Skeletal muscle satellite cell (primary cell): ENCODE measurements around the gene GCNT4.

Source experiments
- H3K27me3 ChIP-seq: 2 replicates; pipeline ENCODE4 v1.7.0; 2013; ENCODE audit warnings: low read length; ENCODE audit not compliant: control insufficient read depth, insufficient read depth
- H3K36me3 ChIP-seq: 2 replicates; pipeline ENCODE4 v1.7.0; 2013; ENCODE audit warnings: mild to moderate bottlenecking, control low read depth, low read length; ENCODE audit not compliant: insufficient read depth
- H3K4me1 ChIP-seq: 2 replicates; pipeline ENCODE4 v1.7.0; 2013; ENCODE audit warnings: low read length; ENCODE audit not compliant: control insufficient read depth, insufficient read depth
- H3K4me2 ChIP-seq: 2 replicates; pipeline ENCODE4 v1.7.0; 2013; ENCODE audit warnings: mild to moderate bottlenecking, low read length
- H3K4me3 ChIP-seq: 2 replicates; pipeline ENCODE4 v1.7.0; 2013; ENCODE audit warnings: low read length
- H3K9ac ChIP-seq: 2 replicates; pipeline ENCODE4 v1.7.0; 2013; ENCODE audit warnings: mild to moderate bottlenecking, low read depth, low read length, moderate library complexity
- H3K9me3 ChIP-seq: replicated peaks from 2 replicates; pipeline ENCODE4 v1.7.0; 2013; ENCODE audit warnings: mild to moderate bottlenecking, control low read depth, low read length

GCNT4 gene

DNA sequence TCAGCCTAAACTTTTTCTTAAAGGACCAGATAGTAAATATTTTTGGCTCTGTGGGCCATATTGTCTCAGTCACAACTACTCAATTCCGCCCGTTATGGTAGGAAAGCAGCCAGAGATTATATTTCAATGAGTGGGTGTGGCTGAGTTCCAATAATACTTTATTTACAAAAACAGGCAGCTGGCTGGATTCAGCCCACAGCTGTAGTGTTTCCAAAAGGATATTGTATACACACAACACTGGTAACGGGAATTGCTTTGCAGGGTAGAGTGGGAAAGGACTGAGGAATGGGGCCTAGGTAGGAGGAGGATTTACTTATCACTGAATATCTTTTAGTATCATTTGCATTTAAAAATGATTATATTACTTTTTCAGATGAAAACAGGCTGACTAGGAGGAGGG, 21.0 kb downstream of the GCNT4 start:
- no peaks in the 10 kb centered on the region for H3K36me3 ChIP-seq
- no peaks in the 10 kb centered on the region for H3K9me3 ChIP-seq
- H3K4me2 ChIP-seq = no peak overlapping the region
- H3K9ac ChIP-seq = no peak overlapping the region
- no peak overlapping the region for H3K4me3 ChIP-seq
- H3K4me1 ChIP-seq = no peaks in the 10 kb centered on the region
- peaks cover 8% of the 10 kb centered on the region for H3K27me3 ChIP-seq

- Histone ChIP-seq H3K36me3 (no peaks in the 10 kb centered on the region), H3K4me1 (no peaks in the 10 kb centered on the region), H3K4me2 (no peak overlapping the region), H3K9ac (no peak overlapping the region), H3K4me3 (no peak overlapping the region), H3K27me3 (peaks cover 8% of the 10 kb centered on the region), H3K9me3 (no peaks in the 10 kb centered on the region)
Measured at GRCh38 chr5:75028090-75028489, 24.3 kb downstream of the GCNT4 start.

DNA sequence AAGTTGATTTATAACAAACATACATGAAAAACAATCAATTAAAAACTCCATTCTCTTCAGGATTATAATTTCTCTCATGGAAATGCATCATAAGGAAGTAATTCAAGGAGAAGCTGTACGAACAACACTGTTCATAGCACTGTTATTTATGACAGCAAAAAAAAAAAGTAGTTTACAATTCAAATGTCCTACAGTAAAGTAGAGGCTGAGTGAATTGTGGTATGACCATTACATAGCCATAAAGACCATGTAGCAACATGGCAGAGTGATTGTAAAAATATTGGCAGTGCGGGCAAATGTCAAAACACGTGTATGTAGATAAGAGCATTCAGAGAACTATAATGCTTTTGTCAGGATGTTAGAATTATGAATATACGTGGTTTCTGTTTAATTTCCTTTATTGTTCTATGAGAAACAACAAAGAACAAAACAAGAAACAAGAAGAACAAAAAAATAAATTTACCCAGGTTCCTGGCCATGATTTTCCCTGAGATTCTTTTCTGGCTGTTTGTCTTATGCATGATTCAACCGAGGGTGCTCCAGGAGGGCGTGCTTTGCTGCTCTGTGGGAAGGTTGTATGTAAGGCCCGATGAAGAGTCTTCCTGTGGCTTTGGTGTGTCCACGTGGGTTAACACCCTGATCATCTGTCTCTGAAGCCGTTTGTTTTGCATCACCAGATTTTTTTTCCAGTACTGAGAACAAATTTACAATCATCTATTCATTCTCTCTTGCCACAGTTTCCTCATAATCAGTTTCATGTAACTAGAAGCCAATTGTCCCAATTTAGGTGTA, 28.8 kb downstream of the GCNT4 start:
- H3K27me3 ChIP-seq = peaks cover 12% of the 10 kb centered on the region
- H3K4me3 ChIP-seq = no peak overlapping the region
- H3K36me3 ChIP-seq = no peaks in the 10 kb centered on the region

GRCh38 chr5:75021800-75022199, 30.6 kb downstream of the GCNT4 start:
- H3K4me2 ChIP-seq = no peak overlapping the region
- H3K27me3 ChIP-seq = peaks cover 6% of the 10 kb centered on the region
- no peak overlapping the region for H3K4me3 ChIP-seq
- H3K4me1 ChIP-seq = no peaks in the 10 kb centered on the region
- H3K36me3 ChIP-seq = no peaks in the 10 kb centered on the region
- H3K9me3 ChIP-seq = no peaks in the 10 kb centered on the region
- H3K9ac ChIP-seq = no peak overlapping the region

More for the DNA sequence above, 28.8 kb downstream of the GCNT4 start:
- H3K9me3 ChIP-seq = no peaks in the 10 kb centered on the region
- H3K4me2 ChIP-seq = no peak overlapping the region
- no peak overlapping the region for H3K9ac ChIP-seq
- no peaks in the 10 kb centered on the region for H3K4me1 ChIP-seq

DNA sequence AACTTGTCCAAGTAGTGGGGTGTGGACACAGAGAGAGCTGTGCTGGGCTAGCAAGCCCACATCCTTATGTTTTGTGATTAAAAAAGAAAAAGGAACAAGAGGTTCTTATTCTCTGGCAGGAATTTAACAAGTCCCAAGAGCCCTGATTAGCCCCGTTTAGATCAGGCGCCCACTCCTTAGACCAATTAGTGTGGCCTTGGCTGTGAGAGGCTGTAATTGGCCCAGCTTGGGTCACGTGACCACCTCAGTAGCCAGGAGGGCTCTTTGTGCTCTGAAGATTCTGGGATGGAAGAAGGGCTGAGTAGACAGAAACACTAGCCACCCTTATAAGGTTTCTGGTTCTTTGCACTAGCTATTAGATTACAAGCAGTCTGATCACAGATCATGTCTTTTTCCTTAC, 31.1 kb downstream of the GCNT4 start:
- H3K4me3 ChIP-seq = no peak overlapping the region
- no peak overlapping the region for H3K9ac ChIP-seq
- no peaks in the 10 kb centered on the region for H3K36me3 ChIP-seq
- peaks cover 6% of the 10 kb centered on the region for H3K27me3 ChIP-seq
- H3K4me2 ChIP-seq = no peak overlapping the region
- no peaks in the 10 kb centered on the region for H3K9me3 ChIP-seq
- no peaks in the 10 kb centered on the region for H3K4me1 ChIP-seq

GRCh38 chr5:75020016-75020656, 32.2 kb downstream of the GCNT4 start:
- H3K27me3 ChIP-seq = peaks cover 6% of the 10 kb centered on the region
- H3K4me3 ChIP-seq = no peak overlapping the region
- H3K4me2 ChIP-seq = no peak overlapping the region
- no peak overlapping the region for H3K9ac ChIP-seq
- no peaks in the 10 kb centered on the region for H3K4me1 ChIP-seq
- H3K36me3 ChIP-seq = no peaks in the 10 kb centered on the region
- H3K9me3 ChIP-seq = no peaks in the 10 kb centered on the region

- H3K4me2 ChIP-seq = no peak overlapping the region
- H3K36me3 ChIP-seq = no peaks in the 10 kb centered on the region
- no peaks in the 10 kb centered on the region for H3K9me3 ChIP-seq
- no peak overlapping the region for H3K9ac ChIP-seq
- no peaks in the 10 kb centered on the region for H3K4me1 ChIP-seq
- peaks cover 6% of the 10 kb centered on the region for H3K27me3 ChIP-seq
- H3K4me3 ChIP-seq = no peak overlapping the region
Measured at GRCh38 chr5:75018805-75019587, 33.4 kb downstream of the GCNT4 start.

DNA sequence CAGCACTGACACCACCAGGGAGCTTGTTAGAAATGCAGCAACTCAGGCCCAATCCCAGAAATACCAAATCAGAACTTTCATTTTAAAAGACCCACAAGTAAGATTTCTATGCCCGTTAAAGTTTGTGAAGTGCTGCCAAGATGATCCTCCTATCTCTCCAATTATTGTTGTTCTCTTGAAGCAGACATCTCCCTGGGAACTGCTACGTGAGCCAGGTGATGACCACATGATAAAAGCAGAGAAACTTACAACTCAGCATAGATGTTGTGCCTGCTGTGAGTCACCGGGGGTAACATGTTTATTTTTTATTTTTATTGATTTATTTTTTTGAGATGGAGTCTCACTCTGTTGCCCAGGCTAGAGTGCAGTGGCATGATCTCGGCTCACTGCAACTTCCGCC, 34.4 kb downstream of the GCNT4 start:
- H3K4me3 ChIP-seq = no peak overlapping the region
- H3K4me1 ChIP-seq = no peaks in the 10 kb centered on the region
- no peaks in the 10 kb centered on the region for H3K36me3 ChIP-seq
- H3K4me2 ChIP-seq = no peak overlapping the region
- peaks cover 6% of the 10 kb centered on the region for H3K27me3 ChIP-seq
- no peaks in the 10 kb centered on the region for H3K9me3 ChIP-seq
- no peak overlapping the region for H3K9ac ChIP-seq

DNA sequence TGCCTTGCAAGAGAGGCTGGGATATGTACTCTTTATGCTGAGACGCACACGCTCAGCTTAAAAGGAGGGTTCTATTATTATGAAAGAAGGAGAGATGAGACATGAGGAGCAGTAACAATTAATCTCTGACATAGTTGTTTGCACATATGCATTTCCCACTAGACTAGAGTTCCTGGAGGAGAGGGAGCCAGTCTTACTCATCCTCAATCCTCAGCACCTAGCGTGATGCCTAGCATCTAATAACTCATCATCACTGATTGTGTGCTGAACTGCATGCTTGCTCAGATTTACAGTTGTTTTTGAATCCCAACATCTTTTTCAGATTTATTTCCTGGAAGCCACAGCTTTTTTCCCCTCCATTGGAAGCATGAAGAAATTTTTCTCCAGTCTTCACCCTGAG, 35.5 kb downstream of the GCNT4 start:
- no peak overlapping the region for H3K9ac ChIP-seq
- no peaks in the 10 kb centered on the region for H3K9me3 ChIP-seq
- no peaks in the 10 kb centered on the region for H3K4me1 ChIP-seq
- no peaks in the 10 kb centered on the region for H3K36me3 ChIP-seq
- no peak overlapping the region for H3K4me2 ChIP-seq
- H3K4me3 ChIP-seq = no peak overlapping the region
- H3K27me3 ChIP-seq = no peaks in the 10 kb centered on the region

DNA sequence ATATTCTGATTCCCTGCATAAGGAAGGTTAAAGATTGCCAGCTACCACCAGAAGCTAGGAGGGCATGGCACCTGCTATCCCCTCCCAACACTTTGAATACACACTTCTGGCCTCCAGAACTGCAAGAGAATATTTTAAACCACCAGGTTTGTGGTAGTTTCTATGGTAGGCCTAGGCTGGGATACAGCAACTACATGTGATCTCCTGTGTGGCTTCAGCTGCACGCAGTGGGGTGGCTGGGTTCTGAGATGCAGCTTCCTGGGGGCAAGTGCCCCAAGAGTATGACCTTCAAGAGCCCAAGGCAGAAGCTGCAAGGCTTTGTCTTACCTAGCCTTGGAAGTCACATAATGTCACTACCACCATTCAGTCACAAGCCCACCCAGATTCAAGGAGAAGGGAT, 39.6 kb downstream of the GCNT4 start:
- Histone ChIP-seq H3K9ac (no peak overlapping the region), H3K9me3 (no peaks in the 10 kb centered on the region), H3K36me3 (no peaks in the 10 kb centered on the region), H3K4me3 (no peak overlapping the region), H3K4me2 (no peak overlapping the region), H3K4me1 (no peaks in the 10 kb centered on the region), H3K27me3 (no peaks in the 10 kb centered on the region)

DNA sequence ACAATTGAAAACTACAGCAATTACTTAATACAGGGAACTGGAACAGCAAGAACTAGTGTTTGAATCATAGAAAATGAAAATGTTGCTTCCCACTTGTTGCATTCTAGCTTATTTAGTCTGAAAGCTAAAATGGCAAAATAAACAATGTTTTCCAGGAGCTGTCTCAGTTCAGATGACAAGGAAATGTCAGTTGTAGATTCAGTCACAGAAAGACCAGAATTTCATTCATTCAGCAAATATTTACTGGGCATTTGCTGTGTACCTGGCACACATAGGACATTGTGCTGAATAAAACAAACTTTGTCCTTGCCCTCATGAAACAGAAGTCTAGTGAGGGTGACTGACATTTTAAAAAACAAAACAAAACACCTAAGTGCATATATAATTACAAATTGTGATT, 41.5 kb downstream of the GCNT4 start:
- Histone ChIP-seq H3K4me1 (no peaks in the 10 kb centered on the region), H3K9ac (no peak overlapping the region), H3K4me3 (no peak overlapping the region), H3K9me3 (no peaks in the 10 kb centered on the region), H3K4me2 (no peak overlapping the region), H3K27me3 (no peaks in the 10 kb centered on the region), H3K36me3 (no peaks in the 10 kb centered on the region)
